ENCODE results near the gene ZNF585A.
A peak's percentile ranks its signal among the peaks of the same experiment; 100 is the strongest.
"Not testable (repeated sequence)": the region's sequence is repeated elsewhere in the genome, so short reads cannot be mapped to it uniquely, and the experiment has no call there.

Gene ZNF585A

DNA sequence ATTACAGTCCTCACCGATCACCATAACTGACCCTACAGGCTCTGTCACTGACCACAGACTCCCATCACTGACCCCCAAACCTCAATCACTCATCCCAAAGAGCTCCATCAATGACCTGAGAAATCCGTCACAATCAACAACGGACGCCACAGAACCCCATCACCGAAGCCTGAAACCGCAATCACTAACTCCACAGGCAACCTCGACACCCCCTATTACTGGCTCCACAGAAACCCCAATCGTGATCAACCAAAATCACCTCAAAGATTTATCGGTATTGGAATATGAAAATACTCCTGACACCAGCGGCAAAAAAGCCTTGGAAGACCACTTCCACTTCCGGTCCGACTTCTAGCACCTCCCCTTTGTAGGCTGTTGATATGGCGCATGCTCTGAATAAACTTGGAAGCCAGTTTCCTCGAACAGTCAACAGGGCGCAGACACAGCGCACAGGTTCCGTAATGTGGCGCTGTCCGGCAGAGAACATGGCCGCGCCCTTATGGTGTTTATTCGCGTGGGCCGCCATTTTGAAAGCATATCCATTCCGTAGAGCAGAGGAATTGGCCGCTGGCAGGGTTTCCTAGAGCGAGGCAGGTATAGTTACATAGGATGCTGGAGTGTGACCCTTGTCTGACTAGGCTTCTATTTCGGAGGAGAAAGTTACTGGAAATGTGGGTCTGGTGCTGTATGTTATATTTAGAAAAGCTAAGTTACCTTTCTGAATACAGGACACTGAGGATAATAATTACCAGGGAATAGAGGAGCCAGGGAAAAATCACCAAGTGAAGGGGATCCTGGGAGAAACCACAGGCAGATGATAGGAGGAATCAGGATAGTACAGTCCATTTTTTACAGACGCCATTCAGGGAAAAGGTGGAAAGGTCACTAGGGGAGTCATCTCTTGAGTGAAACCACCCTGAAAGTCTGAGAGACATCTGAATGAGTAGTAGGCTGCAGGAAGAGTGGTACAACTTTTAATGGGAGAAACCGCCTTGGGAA is at the start of gene ZNF585A:
TSS of gene ZNF585A (minus strand) at position 328 of the 999 bp plus-strand sequence. CDS start 2,785 bp downstream, outside the sequence.
- peak within 1 kb of the TSS; percentile 82 to 99 for H3K4me3 ChIP-seq (ENCODE audit: low read depth in 1 of 2, low read length in 2 of 2)
- H3K27ac ChIP-seq (ENCODE audit: low read length): peak within 1 kb of the TSS; percentile 92
- H3K9me3 ChIP-seq (ENCODE audit: control insufficient read depth in 1 of 2, low read length in 2 of 2): peaks cover 5 to 24% of the 10 kb centered on the region in 2 donors

DNA sequence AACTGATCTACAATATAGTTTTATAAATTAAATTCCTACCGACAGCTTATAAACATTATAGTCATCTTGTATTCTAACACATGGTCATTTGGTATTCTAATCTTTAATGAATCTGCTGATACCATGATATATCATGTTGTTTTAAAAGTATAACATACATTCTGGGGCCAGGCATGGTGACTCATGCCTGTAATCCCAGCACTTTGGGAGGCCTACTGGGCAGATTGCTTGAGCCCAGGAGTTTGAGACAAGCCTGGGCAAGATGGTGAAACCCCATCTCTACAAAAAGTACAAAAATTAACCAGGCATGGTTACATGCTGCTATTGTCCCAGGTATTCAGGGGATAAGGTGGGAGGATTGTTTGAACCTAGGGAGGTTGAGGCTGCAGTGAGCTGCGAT is 48.6 kb upstream of the ZNF585A start:
- H3K36me3 ChIP-seq (ENCODE audit: control insufficient read depth in 1 of 2, insufficient read depth in 2 of 2, low read length in 2 of 2): peaks cover 6 to 47% of the 10 kb centered on the region in 2 donors
- H3K9me3 ChIP-seq (ENCODE audit: control insufficient read depth in 1 of 2, low read length in 2 of 2): peaks cover 1 to 2% of the 10 kb centered on the region in 2 donors

More for the DNA sequence above, at the start of gene ZNF585A:
- Histone ChIP-seq H3K4me1 (ENCODE audit: control insufficient read depth in 1 of 2, insufficient read depth in 2 of 2, low read length in 2 of 2) (no peaks in the 10 kb centered on the region), H3K36me3 (ENCODE audit: control insufficient read depth in 1 of 2, insufficient read depth in 2 of 2, low read length in 2 of 2) (peaks cover 17 to 23% of the 10 kb centered on the region in 2 donors), H3K27me3 (ENCODE audit: low read depth, low read length) (no peaks in the 10 kb centered on the region)

DNA sequence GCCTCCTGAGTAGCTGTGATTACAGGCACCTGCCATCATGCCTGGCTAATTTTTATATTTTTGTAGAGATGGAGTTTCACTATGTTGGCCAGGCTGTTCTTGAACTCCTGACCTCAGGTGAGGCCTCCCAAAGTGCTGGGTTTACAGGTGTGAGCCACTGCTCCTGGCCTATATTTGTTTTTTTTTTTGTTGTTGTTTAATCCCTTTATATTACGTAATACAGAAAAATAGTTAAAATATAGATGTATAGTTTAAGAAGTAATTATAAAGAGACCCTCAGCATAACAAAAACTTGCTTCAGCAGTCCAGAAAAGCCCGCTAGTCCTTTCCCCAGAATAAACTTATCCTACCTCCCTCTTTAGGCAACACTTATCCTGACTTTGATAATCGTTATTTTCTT is 47.9 kb upstream of the ZNF585A start:
- H3K4me1 ChIP-seq (ENCODE audit: control insufficient read depth in 1 of 2, insufficient read depth in 2 of 2, low read length in 2 of 2): peaks cover 3 to 10% of the 10 kb centered on the region in 2 donors
- H3K27ac ChIP-seq (ENCODE audit: low read length): no peak overlapping the region
- H3K9me3 ChIP-seq (ENCODE audit: control insufficient read depth in 1 of 2, low read length in 2 of 2): no peaks in the 10 kb centered on the region
- no peak overlapping the region for H3K4me3 ChIP-seq (ENCODE audit: low read depth in 1 of 2, low read length in 2 of 2)
- H3K36me3 ChIP-seq (ENCODE audit: control insufficient read depth in 1 of 2, insufficient read depth in 2 of 2, low read length in 2 of 2): peaks cover 2 to 40% of the 10 kb centered on the region in 2 donors
- H3K27me3 ChIP-seq (ENCODE audit: low read depth, low read length): no peaks in the 10 kb centered on the region

More for the DNA sequence above, 48.6 kb upstream of the ZNF585A start:
- H3K27me3 ChIP-seq (ENCODE audit: low read depth, low read length): no peaks in the 10 kb centered on the region
- H3K4me1 ChIP-seq (ENCODE audit: control insufficient read depth in 1 of 2, insufficient read depth in 2 of 2, low read length in 2 of 2): peaks cover 3 to 10% of the 10 kb centered on the region in 2 donors
- peak overlapping the region in 1 of 2 donors; percentile 22 for H3K4me3 ChIP-seq (ENCODE audit: low read depth in 1 of 2, low read length in 2 of 2)
- H3K27ac ChIP-seq (ENCODE audit: low read length): no peak overlapping the region

DNA sequence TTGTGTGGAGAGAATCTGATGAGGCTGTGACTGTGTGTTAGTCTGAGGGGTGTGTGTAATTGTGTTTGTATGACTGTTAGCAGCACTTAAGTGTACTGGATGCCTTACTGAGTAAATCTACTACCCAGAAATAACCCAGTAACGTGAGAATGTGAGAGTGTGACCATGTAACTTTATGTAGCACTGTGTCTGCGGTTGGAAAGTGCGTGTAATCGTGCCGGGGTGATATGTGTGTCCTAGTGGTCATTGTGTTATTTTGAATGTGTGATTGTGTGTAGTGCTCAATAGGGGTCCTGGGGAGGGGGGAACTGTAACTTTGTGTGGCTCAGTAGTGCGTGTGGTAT is 46.1 kb upstream of the ZNF585A start:
- H3K4me1 ChIP-seq (ENCODE audit: control insufficient read depth in 1 of 2, insufficient read depth in 2 of 2, low read length in 2 of 2): peaks cover 3 to 10% of the 10 kb centered on the region in 2 donors
- H3K4me3 ChIP-seq (ENCODE audit: low read depth in 1 of 2, low read length in 2 of 2): peak overlapping the region; percentile 94 to 96
- no peaks in the 10 kb centered on the region for H3K27me3 ChIP-seq (ENCODE audit: low read depth, low read length)
- peak overlapping the region; percentile 94 for H3K27ac ChIP-seq (ENCODE audit: low read length)
- H3K36me3 ChIP-seq (ENCODE audit: control insufficient read depth in 1 of 2, insufficient read depth in 2 of 2, low read length in 2 of 2): peaks cover 0 to 29% of the 10 kb centered on the region in 2 donors
- no peaks in the 10 kb centered on the region for H3K9me3 ChIP-seq (ENCODE audit: control insufficient read depth in 1 of 2, low read length in 2 of 2)

DNA sequence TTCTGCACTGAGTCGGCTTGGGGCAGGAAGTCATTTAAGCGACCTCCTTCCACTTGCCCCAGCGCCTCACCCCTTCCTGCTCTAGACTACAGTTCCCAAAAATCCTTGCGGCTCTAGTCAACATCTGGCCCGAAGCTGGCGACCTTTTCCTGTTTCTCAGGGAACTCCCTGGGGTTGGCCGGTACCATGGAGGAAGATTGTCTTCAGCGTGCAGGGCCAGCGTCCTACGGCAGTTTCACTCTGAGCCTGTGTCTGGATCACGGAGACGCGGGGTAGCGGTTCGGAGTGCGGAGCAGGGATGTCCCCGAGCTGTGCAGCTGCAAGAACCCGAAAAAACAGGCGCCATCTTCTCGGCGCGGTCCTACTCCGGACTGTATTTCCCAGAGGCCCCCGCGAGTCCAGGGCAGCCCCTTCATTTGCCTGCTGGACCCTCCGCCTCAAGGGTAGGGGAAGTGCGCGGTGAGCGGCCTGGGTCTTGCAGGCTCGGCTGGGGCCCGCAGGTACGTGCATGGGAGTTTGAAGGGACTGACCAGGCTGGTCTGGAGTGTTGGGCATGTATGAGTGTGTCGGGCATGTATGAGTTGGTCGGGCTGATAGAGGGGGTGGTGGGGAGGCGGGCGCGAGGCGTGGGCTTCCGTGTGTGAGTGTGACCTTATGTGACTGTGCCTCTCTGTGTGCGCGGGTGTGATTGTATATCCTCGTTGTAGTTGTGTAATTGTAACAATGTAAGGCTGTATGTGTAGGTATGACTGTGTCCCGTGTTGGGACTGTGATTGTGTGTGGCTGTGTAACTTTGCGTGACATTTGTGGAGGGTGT is 45.5 kb upstream of the ZNF585A start, which contains the start of gene ZNF383:
TSS of gene ZNF383 (plus strand) at position 440 of the 817 bp plus-strand sequence. CDS start 12,240 bp downstream, outside the sequence.
- Histone ChIP-seq H3K27ac (ENCODE audit: low read length) (peak within 1 kb of the TSS; percentile 94), H3K9me3 (ENCODE audit: control insufficient read depth in 1 of 2, low read length in 2 of 2) (no peaks in the 10 kb centered on the region), H3K4me3 (ENCODE audit: low read depth in 1 of 2, low read length in 2 of 2) (peak within 1 kb of the TSS; percentile 94 to 96), H3K4me1 (ENCODE audit: control insufficient read depth in 1 of 2, insufficient read depth in 2 of 2, low read length in 2 of 2) (peaks cover 3 to 10% of the 10 kb centered on the region in 2 donors), H3K27me3 (ENCODE audit: low read depth, low read length) (no peaks in the 10 kb centered on the region), H3K36me3 (ENCODE audit: control insufficient read depth in 1 of 2, insufficient read depth in 2 of 2, low read length in 2 of 2) (peaks cover 0 to 26% of the 10 kb centered on the region in 2 donors)

DNA sequence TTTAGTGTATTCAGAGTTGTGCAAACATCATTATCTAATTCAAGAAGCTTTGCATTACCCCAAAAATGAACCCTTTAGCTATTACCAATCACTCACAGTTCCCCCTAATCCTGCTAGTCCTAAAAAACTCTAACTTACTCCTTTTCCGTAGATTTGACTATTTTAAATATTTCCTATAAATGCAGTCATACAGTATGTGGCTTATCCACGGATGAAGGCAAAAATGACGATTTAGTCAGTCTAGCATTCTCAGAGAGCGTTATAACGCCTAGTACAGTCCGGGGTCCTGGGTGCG is 44.9 kb upstream of the ZNF585A start:
- Histone ChIP-seq H3K27me3 (ENCODE audit: low read depth, low read length) (no peaks in the 10 kb centered on the region), H3K36me3 (ENCODE audit: control insufficient read depth in 1 of 2, insufficient read depth in 2 of 2, low read length in 2 of 2) (peaks cover 0 to 21% of the 10 kb centered on the region in 2 donors)

DNA sequence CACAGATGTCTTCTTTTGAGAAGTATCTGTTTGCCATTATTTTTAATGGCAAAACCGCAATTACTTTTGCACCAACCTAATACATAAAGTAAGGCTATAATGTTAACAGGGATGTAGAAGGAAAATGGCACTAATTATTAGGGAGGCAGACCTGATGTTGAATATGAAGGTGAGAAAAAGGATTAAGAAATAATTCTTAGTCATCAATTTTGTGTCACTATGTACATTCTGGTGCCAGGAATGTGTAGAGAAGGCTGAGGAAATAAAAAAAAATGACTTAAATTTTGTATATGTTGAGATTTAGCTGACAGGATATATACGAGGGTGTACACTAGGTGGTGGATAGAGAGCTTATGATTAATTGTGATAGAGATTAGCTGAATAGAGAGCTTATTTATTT is 25.3 kb upstream of the ZNF585A start:
- Histone ChIP-seq H3K36me3 (ENCODE audit: control insufficient read depth in 1 of 2, insufficient read depth in 2 of 2, low read length in 2 of 2) (peaks cover 13 to 76% of the 10 kb centered on the region in 2 donors), H3K4me1 (ENCODE audit: control insufficient read depth in 1 of 2, insufficient read depth in 2 of 2, low read length in 2 of 2) (no peaks in the 10 kb centered on the region), H3K4me3 (ENCODE audit: low read depth in 1 of 2, low read length in 2 of 2) (no peak overlapping the region), H3K27ac (ENCODE audit: low read length) (no peak overlapping the region), H3K9me3 (ENCODE audit: control insufficient read depth in 1 of 2, low read length in 2 of 2) (peaks cover 0 to 21% of the 10 kb centered on the region in 2 donors), H3K27me3 (ENCODE audit: low read depth, low read length) (no peaks in the 10 kb centered on the region)

More for the DNA sequence above, 44.9 kb upstream of the ZNF585A start:
- H3K9me3 ChIP-seq (ENCODE audit: control insufficient read depth in 1 of 2, low read length in 2 of 2): no peaks in the 10 kb centered on the region
- H3K4me3 ChIP-seq (ENCODE audit: low read depth in 1 of 2, low read length in 2 of 2): peak overlapping the region; percentile 94 to 96
- H3K4me1 ChIP-seq (ENCODE audit: control insufficient read depth in 1 of 2, insufficient read depth in 2 of 2, low read length in 2 of 2): peaks cover 3 to 10% of the 10 kb centered on the region in 2 donors
- H3K27ac ChIP-seq (ENCODE audit: low read length): peak overlapping the region; percentile 94

DNA sequence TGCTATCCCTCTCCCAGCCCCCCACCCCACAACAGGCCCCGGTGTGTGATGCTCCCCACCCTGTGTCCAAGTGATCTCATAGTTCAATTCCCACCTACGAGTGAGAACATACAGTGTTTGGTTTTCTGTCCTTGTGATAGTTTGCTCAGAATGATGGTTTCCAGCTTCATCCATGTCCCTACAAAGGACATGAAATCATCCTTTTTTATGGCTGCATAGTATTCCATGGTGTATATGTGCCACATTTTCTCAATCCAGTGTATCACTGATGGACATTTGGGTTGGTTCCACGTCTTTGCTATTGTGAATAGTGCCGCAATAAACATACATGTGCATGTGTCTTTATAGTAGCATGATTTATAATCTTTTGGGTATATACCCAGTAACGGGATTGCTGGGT is 24.6 kb upstream of the ZNF585A start:
- peaks cover under 1 to 20% of the 10 kb centered on the region in 2 donors for H3K9me3 ChIP-seq (ENCODE audit: control insufficient read depth in 1 of 2, low read length in 2 of 2)
- not testable (repeated sequence) for H3K4me3 ChIP-seq (ENCODE audit: low read depth in 1 of 2, low read length in 2 of 2); H3K27ac ChIP-seq (ENCODE audit: low read length); H3K27me3 ChIP-seq (ENCODE audit: low read depth, low read length); H3K4me1 ChIP-seq (ENCODE audit: control insufficient read depth in 1 of 2, insufficient read depth in 2 of 2, low read length in 2 of 2)
- peaks cover 11 to 73% of the 10 kb centered on the region in 2 donors for H3K36me3 ChIP-seq (ENCODE audit: control insufficient read depth in 1 of 2, insufficient read depth in 2 of 2, low read length in 2 of 2)

DNA sequence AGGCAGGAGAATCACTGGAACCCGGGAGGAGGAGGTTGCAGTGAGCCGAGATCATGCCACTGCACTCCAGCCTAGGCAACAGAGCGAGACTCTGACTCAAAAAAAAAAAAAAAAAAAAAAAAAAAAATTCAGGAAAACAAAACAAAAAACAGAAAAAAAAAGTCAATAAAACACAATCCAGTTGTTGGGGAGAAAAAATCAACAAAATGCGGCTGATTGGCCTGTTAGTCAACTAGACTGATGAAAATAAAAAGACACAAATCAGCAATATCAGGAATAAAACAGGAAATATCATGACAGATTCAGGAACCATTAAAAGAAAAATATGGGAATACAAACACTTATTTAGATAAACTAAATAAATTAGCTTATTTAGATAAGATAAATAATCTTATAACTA is 22.8 kb upstream of the ZNF585A start:
- not testable (repeated sequence) for H3K27me3 ChIP-seq (ENCODE audit: low read depth, low read length); H3K27ac ChIP-seq (ENCODE audit: low read length); H3K4me1 ChIP-seq (ENCODE audit: control insufficient read depth in 1 of 2, insufficient read depth in 2 of 2, low read length in 2 of 2)
- Histone ChIP-seq H3K4me3 (ENCODE audit: low read depth in 1 of 2, low read length in 2 of 2) (peak overlapping the region in 1 of 2 donors; percentile 19), H3K9me3 (ENCODE audit: control insufficient read depth in 1 of 2, low read length in 2 of 2) (peaks cover 8 to 36% of the 10 kb centered on the region in 2 donors), H3K36me3 (ENCODE audit: control insufficient read depth in 1 of 2, insufficient read depth in 2 of 2, low read length in 2 of 2) (peaks cover 11 to 75% of the 10 kb centered on the region in 2 donors)

DNA sequence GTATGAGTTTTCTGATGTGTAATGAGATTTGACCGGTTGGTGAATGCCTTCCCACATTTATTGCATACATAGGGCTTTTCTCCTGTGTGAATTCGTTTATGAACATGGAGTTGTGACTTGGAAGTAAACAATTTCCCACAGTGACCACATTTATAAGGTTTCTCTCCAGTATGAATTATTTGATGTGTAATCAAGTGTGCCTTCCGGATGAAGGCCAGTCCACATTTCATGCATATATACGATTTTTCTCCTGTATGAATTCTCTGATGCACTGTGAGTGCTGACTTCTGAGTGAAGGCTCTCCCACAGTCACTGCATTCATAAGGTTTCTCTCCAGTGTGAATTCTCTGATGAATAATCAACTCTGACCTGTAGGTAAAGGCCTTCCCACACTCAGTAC is 13.6 kb upstream of the ZNF585A start:
- not testable (repeated sequence) for H3K27ac ChIP-seq (ENCODE audit: low read length); H3K4me1 ChIP-seq (ENCODE audit: control insufficient read depth in 1 of 2, insufficient read depth in 2 of 2, low read length in 2 of 2); H3K27me3 ChIP-seq (ENCODE audit: low read depth, low read length)
- Histone ChIP-seq H3K9me3 (ENCODE audit: control insufficient read depth in 1 of 2, low read length in 2 of 2) (peaks cover 55 to 74% of the 10 kb centered on the region in 2 donors), H3K36me3 (ENCODE audit: control insufficient read depth in 1 of 2, insufficient read depth in 2 of 2, low read length in 2 of 2) (peaks cover 33 to 78% of the 10 kb centered on the region in 2 donors), H3K4me3 (ENCODE audit: low read depth in 1 of 2, low read length in 2 of 2) (peak overlapping the region in 1 of 2 donors; percentile 52)

DNA sequence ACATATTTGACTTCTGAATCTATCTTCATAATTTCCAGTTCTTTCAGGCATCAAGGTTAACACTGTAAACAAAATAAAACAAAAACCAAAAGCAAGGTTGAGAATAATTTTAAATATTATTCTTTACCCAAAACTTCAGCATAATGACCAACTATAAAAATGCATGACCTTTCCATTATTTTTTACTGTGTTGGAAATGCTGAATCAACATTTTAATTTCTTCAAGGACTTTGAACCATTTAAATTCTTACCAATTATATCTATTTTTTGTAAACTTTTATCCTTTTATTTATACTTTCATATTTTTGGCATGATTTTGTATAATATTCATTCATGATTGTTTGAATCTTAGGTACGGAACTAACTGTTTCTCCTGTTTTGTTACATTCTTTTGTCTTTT is 6.9 kb downstream of the ZNF585A start:
- peaks cover 20 to 88% of the 10 kb centered on the region in 2 donors for H3K36me3 ChIP-seq (ENCODE audit: control insufficient read depth in 1 of 2, insufficient read depth in 2 of 2, low read length in 2 of 2)
- H3K4me1 ChIP-seq (ENCODE audit: control insufficient read depth in 1 of 2, insufficient read depth in 2 of 2, low read length in 2 of 2): no peaks in the 10 kb centered on the region
- peak overlapping the region in 1 of 2 donors; percentile 24 for H3K4me3 ChIP-seq (ENCODE audit: low read depth in 1 of 2, low read length in 2 of 2)
- H3K27ac ChIP-seq (ENCODE audit: low read length): no peak overlapping the region
- H3K9me3 ChIP-seq (ENCODE audit: control insufficient read depth in 1 of 2, low read length in 2 of 2): peaks cover 25 to 48% of the 10 kb centered on the region in 2 donors
- H3K27me3 ChIP-seq (ENCODE audit: low read depth, low read length): no peaks in the 10 kb centered on the region

Data from muscle layer of duodenum (tissue), 2 donors.